Thoracic aorta (tissue), 2 donors: Measurements from ENCODE around the gene DUSP6. TPM values are rescaled to one million over a fixed set of nuclear protein-coding genes. Genes with fewer than 3 reads are reported as not detected.
"Not testable (repeated sequence)": the region's sequence is repeated elsewhere in the genome, so short reads cannot be mapped to it uniquely, and the experiment has no call there.

Experiments
- ATAC-seq: fragments of 150-250 bp; one replicate; pipeline ENCODE4 v1.8.0; 2017; ENCODE audit warnings: low read depth; ENCODE audit not compliant: insufficient number of reproducible peaks, low FRiP score
- DNase-seq: peaks from one replicate; pipeline ENCODE4 v3.0.0-alpha.2; 2020; ENCODE audit warnings: low spot score
- H3K27ac ChIP-seq, 2 donors: fragments of 200-600 bp; sonication (generic); 1 replicate in 1 of 2; 2 replicates in 1 of 2; pipeline ENCODE4 v1.5.1; 2016; ENCODE audit warnings: mild to moderate bottlenecking in 2 of 2, moderate library complexity in 2 of 2
- H3K27me3 ChIP-seq: fragments of 200-600 bp; sonication (generic); replicated peaks from 2 replicates; pipeline ENCODE4 v1.6.0; 2016; ENCODE audit warnings: mild to moderate bottlenecking; ENCODE audit not compliant: insufficient read depth
- H3K36me3 ChIP-seq: fragments of 200-600 bp; sonication (generic); one replicate; pipeline ENCODE4 v1.5.1; 2016
- H3K4me1 ChIP-seq, 2 donors: fragments of 200-600 bp; sonication (generic); 1 replicate in 1 of 2; 2 replicates in 1 of 2; pipeline versions ENCODE4 v1.5.1 to v1.6.0; 2016; ENCODE audit warnings: low read depth in 2 of 2, mild to moderate bottlenecking in 1 of 2; ENCODE audit not compliant: control insufficient read depth in 1 of 2
- H3K4me3 ChIP-seq: fragments of 200-600 bp; sonication (generic); 2 replicates; pipeline ENCODE4 v1.5.1; 2016; ENCODE audit warnings: mild to moderate bottlenecking
- H3K9me3 ChIP-seq: fragments of 200-600 bp; sonication (generic); 2 replicates; pipeline ENCODE4 v1.5.1; 2016
- total RNA-seq, 2 donors: library from RNA; depleted of rRNA; stranded (reverse); fragments of >200 nt; gene quantifications; one replicate each; pipeline versions ENCODE4 v1.1.0 to v1.2.3, GENCODE V29; 2016
- TF ChIP-seq, protein P1 (sequence below): fragments of 200-600 bp; sonication (generic); IDR thresholded peaks from one replicate; pipeline ENCODE4 v1.5.1; 2019; ENCODE audit warnings: antibody characterized with exemption

The DUSP6 gene
- total RNA-seq, 2 donors from 2014 or later = 103 to 147 TPM

GRCh38 chr12:89344043-89344861, 8.0 kb downstream of the DUSP6 start:
- ATAC-seq (no peak), DNase-seq (no peak)
- Histone ChIP-seq H3K9me3 (no peaks in the 10 kb centered on the region), H3K27ac (peak overlapping the region; percentile 9 to 40), H3K36me3 (no peaks in the 10 kb centered on the region), H3K4me1 (peaks cover 11 to 46% of the 10 kb centered on the region in 2 donors), H3K27me3 (no peaks in the 10 kb centered on the region), H3K4me3 (no peak overlapping the region)
- TF ChIP-seq, protein P1, sequence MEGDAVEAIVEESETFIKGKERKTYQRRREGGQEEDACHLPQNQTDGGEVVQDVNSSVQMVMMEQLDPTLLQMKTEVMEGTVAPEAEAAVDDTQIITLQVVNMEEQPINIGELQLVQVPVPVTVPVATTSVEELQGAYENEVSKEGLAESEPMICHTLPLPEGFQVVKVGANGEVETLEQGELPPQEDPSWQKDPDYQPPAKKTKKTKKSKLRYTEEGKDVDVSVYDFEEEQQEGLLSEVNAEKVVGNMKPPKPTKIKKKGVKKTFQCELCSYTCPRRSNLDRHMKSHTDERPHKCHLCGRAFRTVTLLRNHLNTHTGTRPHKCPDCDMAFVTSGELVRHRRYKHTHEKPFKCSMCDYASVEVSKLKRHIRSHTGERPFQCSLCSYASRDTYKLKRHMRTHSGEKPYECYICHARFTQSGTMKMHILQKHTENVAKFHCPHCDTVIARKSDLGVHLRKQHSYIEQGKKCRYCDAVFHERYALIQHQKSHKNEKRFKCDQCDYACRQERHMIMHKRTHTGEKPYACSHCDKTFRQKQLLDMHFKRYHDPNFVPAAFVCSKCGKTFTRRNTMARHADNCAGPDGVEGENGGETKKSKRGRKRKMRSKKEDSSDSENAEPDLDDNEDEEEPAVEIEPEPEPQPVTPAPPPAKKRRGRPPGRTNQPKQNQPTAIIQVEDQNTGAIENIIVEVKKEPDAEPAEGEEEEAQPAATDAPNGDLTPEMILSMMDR = no peak

DNA sequence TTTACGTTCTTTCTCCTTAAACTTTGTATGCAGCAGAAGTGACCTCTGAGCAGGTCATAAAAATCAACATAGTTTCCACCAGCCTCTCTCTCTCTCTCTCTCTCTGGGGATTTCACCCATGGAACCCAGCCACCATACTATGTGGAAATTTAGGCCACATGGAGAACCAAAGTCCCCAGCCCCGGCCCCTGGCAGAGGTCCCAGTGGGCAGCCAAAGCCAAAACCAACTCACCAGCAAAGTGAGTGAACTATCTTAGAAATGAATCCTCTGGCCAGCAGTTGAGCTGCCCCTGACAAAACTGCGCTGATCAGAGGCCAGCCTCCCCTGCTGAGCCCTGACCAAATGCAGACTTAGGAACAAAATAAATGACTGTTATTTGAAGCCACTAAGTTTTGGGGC, 9.2 kb downstream of the DUSP6 start:
- TF ChIP-seq, protein P1 = no peak
- H3K4me1 ChIP-seq = peaks cover 7 to 35% of the 10 kb centered on the region in 2 donors
- ATAC-seq = peak; percentile 68

DNA sequence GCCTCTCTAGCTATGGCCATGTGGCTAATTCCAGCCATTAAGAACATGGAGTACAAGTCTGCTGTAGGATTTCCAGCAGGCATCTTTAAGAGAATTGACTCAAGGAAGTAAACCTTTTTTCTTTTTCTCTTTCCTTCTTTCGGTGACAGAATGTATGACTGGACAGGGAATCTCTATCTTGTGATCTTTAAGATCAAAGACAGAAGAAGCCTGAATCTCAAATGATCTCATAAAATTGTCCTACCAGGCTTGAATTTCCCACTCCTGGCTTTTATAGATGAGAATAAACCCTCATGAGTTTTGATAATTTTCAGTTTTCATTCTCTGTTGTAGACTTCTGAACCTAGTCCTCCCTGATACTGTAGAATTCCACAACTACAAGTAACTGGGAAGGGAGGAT, 11.4 kb downstream of the DUSP6 start:
- Histone ChIP-seq H3K27ac (no peak overlapping the region), H3K4me3 (no peak overlapping the region), H3K27me3 (no peaks in the 10 kb centered on the region), H3K4me1 (peaks cover 3 to 17% of the 10 kb centered on the region in 2 donors), H3K36me3 (no peaks in the 10 kb centered on the region), H3K9me3 (no peaks in the 10 kb centered on the region)
- TF ChIP-seq, protein P1 = no peak
- ATAC-seq = no peak
- DNase-seq = no peak

More for the DNA sequence above, 9.2 kb downstream of the DUSP6 start:
- H3K4me3 ChIP-seq = no peak overlapping the region
- peak; percentile 42 for DNase-seq
- H3K36me3 ChIP-seq = no peaks in the 10 kb centered on the region
- peak overlapping the region; percentile 9 to 37 for H3K27ac ChIP-seq
- H3K27me3 ChIP-seq = no peaks in the 10 kb centered on the region
- H3K9me3 ChIP-seq = no peaks in the 10 kb centered on the region

DNA sequence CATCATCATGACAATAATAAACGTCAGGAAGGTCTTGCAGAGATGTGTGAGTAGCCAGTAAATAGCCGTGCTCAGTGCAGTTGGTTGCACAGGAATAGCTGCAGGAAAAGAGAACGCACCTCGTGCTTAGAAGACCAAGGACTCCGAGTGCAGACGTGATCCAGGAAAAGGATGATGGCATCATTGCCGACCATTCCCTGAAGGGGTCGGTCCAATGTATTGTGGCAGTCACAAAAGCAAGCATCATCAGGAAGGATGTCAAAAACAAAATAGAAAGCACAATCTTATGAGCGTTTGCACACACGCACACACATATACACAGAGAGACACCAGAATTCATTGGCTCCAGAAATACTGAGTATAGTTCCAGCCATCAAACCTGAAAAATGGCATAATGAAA, 12.8 kb downstream of the DUSP6 start:
- no peaks in the 10 kb centered on the region for H3K36me3 ChIP-seq
- peaks cover 4 to 21% of the 10 kb centered on the region in 2 donors for H3K4me1 ChIP-seq
- H3K27ac ChIP-seq = no peak overlapping the region
- no peaks in the 10 kb centered on the region for H3K27me3 ChIP-seq
- no peaks in the 10 kb centered on the region for H3K9me3 ChIP-seq
- H3K4me3 ChIP-seq = no peak overlapping the region
- TF ChIP-seq, protein P1 = no peak
- DNase-seq = no peak
- no peak for ATAC-seq

DNA sequence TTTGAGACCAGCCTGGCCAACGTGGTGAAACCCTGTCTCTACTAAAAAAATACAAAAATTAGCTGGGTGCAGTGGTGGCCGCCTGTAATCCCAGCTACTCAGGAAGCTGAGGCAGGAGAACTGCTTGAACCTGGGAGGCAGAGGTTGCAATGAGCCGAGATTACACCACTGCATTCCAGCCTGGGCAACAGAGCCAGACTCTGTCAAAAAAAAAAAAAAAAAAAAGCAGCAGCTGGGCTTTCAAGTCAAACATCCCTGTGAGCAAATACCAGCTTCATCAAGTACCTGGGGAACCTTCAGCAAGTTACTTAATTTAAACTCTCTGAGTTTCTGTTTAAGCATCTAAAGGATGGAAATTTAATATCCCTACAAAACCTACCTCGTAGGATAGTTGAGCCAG, 15.2 kb downstream of the DUSP6 start:
- not testable (repeated sequence) for H3K4me3 ChIP-seq, H3K27me3 ChIP-seq, H3K27ac ChIP-seq, ATAC-seq, DNase-seq, H3K4me1 ChIP-seq, H3K36me3 ChIP-seq, H3K9me3 ChIP-seq
